ENCODE results near the gene PCDHGC4.

Gene PCDHGC4

DNA sequence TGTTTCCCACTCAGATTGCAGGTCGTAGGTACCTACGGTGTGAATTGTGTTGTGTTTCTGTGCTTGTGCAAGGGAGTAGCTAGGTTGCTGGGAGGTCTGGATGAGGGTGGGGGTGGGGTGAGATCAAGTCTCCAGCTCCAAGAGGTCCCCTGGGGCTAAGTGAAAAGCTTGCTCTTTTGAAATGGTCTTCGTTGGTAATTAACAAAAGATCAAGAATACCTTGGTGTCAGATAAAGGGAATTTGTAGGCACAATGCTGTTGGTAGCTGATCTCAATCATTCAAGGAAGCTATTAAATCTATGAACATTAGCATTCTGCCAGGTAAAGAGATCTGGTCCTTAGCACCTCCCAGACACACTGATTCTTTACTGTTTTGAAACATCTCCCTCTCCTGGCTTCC is 928 bp upstream of the PCDHGC4 start:
- TF ChIP-seq, protein P1, sequence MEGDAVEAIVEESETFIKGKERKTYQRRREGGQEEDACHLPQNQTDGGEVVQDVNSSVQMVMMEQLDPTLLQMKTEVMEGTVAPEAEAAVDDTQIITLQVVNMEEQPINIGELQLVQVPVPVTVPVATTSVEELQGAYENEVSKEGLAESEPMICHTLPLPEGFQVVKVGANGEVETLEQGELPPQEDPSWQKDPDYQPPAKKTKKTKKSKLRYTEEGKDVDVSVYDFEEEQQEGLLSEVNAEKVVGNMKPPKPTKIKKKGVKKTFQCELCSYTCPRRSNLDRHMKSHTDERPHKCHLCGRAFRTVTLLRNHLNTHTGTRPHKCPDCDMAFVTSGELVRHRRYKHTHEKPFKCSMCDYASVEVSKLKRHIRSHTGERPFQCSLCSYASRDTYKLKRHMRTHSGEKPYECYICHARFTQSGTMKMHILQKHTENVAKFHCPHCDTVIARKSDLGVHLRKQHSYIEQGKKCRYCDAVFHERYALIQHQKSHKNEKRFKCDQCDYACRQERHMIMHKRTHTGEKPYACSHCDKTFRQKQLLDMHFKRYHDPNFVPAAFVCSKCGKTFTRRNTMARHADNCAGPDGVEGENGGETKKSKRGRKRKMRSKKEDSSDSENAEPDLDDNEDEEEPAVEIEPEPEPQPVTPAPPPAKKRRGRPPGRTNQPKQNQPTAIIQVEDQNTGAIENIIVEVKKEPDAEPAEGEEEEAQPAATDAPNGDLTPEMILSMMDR (IDR thresholded peaks at IDR 0.05; ENCODE audit: low read length): no peak
- Histone ChIP-seq H3F3A (ENCODE audit: insufficient read depth, low read length) (no peaks in the 10 kb centered on the region), H3K4me3 (ENCODE audit: low read depth, low read length, poor library complexity, severe bottlenecking) (no peak overlapping the region), H3K27ac (ENCODE audit: low read depth, low read length, poor library complexity, severe bottlenecking) (no peak overlapping the region), H3K4me1 (ENCODE audit: insufficient read depth, low read length, severe bottlenecking) (peaks cover 14% of the 10 kb centered on the region), H3K36me3 (ENCODE audit: insufficient read depth, low read length) (no peaks in the 10 kb centered on the region), H2AFZ (ENCODE audit: low read length) (no peak overlapping the region), H3K27me3 (ENCODE audit: insufficient read depth, low read length) (peaks cover 4% of the 10 kb centered on the region; the same call in 1 of the 2 replicates), H3K9me2 (ENCODE audit: low read depth, low read length) (no peaks in the 10 kb centered on the region), H3K4me2 (ENCODE audit: low read length) (peak overlapping the region; percentile 63; the same call in 1 of the 2 replicates), H3K9ac (ENCODE audit: low read length) (no peak overlapping the region), H3K79me2 (ENCODE audit: insufficient read depth, low read length) (no peaks in the 10 kb centered on the region), H3K9me3 (ENCODE audit: low read length) (no peaks in the 10 kb centered on the region), H4K20me1 (ENCODE audit: insufficient read depth, low read length) (no peaks in the 10 kb centered on the region)

DNA sequence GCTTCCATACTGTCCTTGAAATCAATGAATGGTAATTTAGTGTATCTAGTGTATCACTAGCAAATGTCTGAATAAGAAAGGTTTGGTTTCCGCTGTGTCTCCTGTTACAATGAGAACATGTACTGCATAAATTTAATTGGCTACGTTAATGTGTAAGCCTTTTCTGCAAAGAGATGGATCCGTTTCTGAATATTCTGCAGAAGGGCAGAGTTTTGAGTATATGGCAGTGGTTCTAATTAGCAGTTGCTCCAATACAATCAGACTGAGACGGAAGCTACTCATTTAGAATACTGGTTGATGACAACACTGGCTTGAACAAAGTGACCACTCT is 555 bp upstream of the PCDHGC4 start:
- H3K4me2 ChIP-seq (ENCODE audit: low read length): peak overlapping the region; percentile 63
- no peak overlapping the region for H2AFZ ChIP-seq (ENCODE audit: low read length)

DNA sequence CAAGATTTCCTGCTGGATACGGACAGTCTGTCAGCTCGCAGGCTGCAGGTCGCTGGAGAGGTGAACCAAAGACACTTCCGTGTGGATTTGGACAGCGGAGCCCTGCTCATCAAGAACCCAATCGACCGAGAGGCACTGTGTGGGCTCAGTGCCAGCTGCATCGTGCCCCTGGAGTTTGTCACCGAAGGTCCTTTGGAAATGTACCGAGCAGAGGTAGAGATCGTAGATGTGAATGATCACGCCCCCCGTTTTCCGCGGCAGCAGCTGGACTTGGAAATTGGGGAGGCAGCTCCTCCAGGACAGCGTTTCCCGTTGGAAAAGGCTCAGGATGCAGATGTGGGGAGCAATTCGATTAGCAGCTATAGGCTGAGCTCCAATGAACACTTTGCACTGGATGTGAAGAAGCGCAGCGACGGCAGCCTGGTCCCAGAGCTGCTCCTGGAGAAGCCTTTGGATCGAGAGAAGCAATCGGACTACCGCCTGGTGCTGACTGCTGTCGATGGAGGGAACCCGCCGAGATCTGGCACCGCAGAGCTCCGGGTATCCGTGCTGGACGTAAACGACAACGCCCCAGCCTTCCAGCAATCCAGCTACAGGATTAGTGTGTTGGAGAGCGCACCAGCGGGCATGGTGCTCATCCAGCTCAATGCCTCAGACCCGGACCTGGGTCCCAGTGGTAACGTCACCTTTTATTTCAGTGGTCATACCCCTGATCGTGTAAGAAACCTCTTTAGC is 658 bp downstream of the PCDHGC4 start:
- Histone ChIP-seq H3K4me2 (ENCODE audit: low read length) (peak overlapping the region; percentile 63), H3K79me2 (ENCODE audit: insufficient read depth, low read length) (no peaks in the 10 kb centered on the region), H3K4me1 (ENCODE audit: insufficient read depth, low read length, severe bottlenecking) (peaks cover 14% of the 10 kb centered on the region), H4K20me1 (ENCODE audit: insufficient read depth, low read length) (no peaks in the 10 kb centered on the region), H3K27ac (ENCODE audit: low read depth, low read length, poor library complexity, severe bottlenecking) (no peak overlapping the region), H3K9ac (ENCODE audit: low read length) (peak overlapping the region; percentile 4; the same call in 1 of the 2 replicates), H3K4me3 (ENCODE audit: low read depth, low read length, poor library complexity, severe bottlenecking) (peak overlapping the region; percentile 51), H3K36me3 (ENCODE audit: insufficient read depth, low read length) (no peaks in the 10 kb centered on the region), H3K9me3 (ENCODE audit: low read length) (no peaks in the 10 kb centered on the region), H3K27me3 (ENCODE audit: insufficient read depth, low read length) (peaks cover 4% of the 10 kb centered on the region; the same call in 1 of the 2 replicates), H3K9me2 (ENCODE audit: low read depth, low read length) (no peaks in the 10 kb centered on the region), H3F3A (ENCODE audit: insufficient read depth, low read length) (no peaks in the 10 kb centered on the region), H2AFZ (ENCODE audit: low read length) (no peak overlapping the region)
- no peak for TF ChIP-seq EZH2 (IDR thresholded peaks at IDR 0.05; ENCODE audit: borderline replicate concordance, low read length)
- TF ChIP-seq, protein P1 (IDR thresholded peaks at IDR 0.05; ENCODE audit: low read length): no peak

More for the DNA sequence above, 555 bp upstream of the PCDHGC4 start:
- Histone ChIP-seq H3K9ac (ENCODE audit: low read length) (no peak overlapping the region; the same call in 1 of the 2 replicates), H3K4me3 (ENCODE audit: low read depth, low read length, poor library complexity, severe bottlenecking) (peak overlapping the region; percentile 51), H3K27ac (ENCODE audit: low read depth, low read length, poor library complexity, severe bottlenecking) (no peak overlapping the region), H3K27me3 (ENCODE audit: insufficient read depth, low read length) (peaks cover 4% of the 10 kb centered on the region; the same call in 1 of the 2 replicates), H3K9me3 (ENCODE audit: low read length) (no peaks in the 10 kb centered on the region), H3K36me3 (ENCODE audit: insufficient read depth, low read length) (no peaks in the 10 kb centered on the region), H3K79me2 (ENCODE audit: insufficient read depth, low read length) (no peaks in the 10 kb centered on the region), H3K9me2 (ENCODE audit: low read depth, low read length) (no peaks in the 10 kb centered on the region), H3K4me1 (ENCODE audit: insufficient read depth, low read length, severe bottlenecking) (peaks cover 14% of the 10 kb centered on the region), H4K20me1 (ENCODE audit: insufficient read depth, low read length) (no peaks in the 10 kb centered on the region), H3F3A (ENCODE audit: insufficient read depth, low read length) (no peaks in the 10 kb centered on the region)
- no peak for TF ChIP-seq EZH2 (IDR thresholded peaks at IDR 0.05; ENCODE audit: borderline replicate concordance, low read length)
- TF ChIP-seq, protein P1 (IDR thresholded peaks at IDR 0.05; ENCODE audit: low read length): no peak

Data from OCI-LY1 (cell line).